ENCODE data around the gene FAM210B.
"Not testable (repeated sequence)": the region's sequence is repeated elsewhere in the genome, so short reads cannot be mapped to it uniquely, and the experiment has no call there.

The FAM210B gene

DNA sequence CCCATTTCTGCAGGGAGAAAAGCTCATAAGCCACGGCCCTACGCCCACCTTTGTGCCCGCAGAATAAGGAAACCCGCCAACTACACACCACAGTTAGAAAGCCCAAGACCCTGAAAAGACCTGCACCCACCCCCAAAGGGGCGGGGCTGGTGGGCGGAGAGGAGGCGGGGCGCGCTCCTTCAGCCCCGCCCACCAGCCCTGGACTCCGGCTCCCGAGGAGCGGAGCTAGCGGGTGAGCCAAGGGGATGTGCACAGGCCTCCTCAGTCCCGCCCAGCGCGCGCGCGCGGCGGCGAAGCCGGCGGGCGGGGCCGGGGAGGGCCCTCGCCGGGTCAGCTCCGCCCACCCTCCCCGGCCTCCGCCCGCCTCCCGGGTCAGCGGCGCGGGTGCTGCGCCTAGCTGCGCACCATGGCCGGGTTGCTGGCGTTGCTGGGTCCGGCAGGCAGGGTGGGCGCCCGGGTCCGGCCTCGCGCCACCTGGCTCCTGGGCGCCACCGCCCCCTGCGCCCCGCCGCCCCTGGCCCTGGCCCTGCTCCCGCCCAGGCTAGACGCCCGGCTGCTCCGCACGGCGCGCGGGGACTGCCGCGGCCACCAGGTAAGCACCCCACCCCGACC, at the start of gene FAM210B:
FAM210B (plus strand) TSS at position 375 of the 612 bp plus-strand sequence; CDS start at position 407, 32 bp downstream.
- peak; percentile 75 for DNase-seq

DNA sequence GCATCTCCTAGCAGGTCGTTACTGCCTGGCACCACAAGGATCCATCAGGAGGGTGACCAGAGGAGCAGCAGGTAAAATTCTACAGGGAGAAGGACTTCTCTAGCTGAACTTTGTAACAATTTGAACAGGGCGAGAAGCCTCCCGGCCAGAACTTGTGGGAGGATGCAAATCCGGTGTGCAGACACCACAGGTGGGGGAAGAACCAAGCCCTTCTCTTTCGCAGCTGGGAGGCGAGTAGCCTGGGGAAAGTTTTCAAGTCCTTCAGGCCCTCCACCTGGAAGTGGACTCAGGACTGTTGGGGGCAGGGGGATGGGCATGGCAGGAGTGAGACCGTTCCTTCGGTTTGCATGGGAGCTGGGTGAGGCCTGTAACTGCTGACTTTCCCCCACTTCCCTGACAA, 42.7 kb upstream of the FAM210B start:
- DNase-seq = no peak

- DNase-seq = no peak
Measured at GRCh38 chr20:56316483-56316882, 42.3 kb upstream of the FAM210B start.

GRCh38 chr20:56322681-56323080, 36.1 kb upstream of the FAM210B start:
- DNase-seq = no peak

DNA sequence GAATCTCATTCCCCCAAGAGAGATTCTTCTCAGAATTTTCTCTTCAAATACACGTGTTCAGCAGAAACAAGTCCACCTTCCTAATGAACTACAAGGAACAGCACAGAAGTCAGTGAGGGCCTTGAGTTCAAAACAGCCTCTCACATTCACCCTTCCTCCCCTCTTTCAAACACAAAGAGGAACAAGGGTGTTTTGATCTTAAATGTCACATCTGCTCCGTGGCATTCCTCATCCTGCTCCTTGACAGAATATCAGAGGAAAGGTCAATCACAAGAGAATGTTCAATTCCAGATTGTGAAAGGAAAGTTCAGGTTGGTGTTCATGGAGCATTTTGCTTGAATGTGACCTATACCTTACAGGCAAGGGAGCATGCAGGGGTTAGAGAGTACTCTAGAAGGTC, 35.6 kb upstream of the FAM210B start:
- DNase-seq = no peak

GRCh38 chr20:56323656-56324055, 35.1 kb upstream of the FAM210B start:
- DNase-seq = no peak

DNA sequence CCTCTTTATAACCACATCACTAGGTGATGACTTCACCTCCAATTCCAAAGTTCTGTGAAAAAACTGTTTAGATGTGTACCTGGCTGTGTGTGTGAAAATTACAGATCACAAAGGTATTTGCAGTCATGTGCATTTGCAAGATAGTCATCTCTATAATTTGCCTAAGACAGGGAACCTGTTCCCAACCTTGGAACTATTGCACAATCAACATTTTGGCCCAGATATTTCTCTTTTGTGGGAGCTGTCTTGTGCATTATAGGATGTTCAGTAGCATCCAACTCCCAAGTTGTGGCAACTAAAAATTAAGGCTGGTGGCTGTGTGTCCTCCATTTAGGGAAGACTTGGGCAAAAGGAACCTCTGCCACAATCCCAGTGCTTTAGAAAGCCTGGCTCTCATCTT, 34.0 kb upstream of the FAM210B start:
- DNase-seq = no peak

DNA sequence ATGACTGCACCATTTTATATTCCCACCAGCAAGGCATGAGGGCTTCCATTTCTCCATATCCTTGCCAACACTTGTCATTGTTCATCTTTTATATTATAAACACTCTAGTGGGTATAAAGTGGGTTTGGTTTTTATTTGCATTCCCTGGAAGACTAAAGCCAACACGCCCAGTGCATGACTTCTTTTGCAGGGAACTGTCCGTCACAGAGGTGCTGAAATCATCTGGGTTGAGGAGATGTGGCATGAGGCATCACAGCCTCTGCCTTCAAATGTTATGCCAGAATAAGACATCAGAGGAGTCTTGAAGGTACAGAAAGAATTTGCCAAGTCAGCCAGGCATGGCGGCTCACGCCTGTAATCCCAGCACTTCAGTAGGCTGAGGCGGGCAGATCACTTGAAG, 29.9 kb upstream of the FAM210B start:
- DNase-seq = no peak

DNA sequence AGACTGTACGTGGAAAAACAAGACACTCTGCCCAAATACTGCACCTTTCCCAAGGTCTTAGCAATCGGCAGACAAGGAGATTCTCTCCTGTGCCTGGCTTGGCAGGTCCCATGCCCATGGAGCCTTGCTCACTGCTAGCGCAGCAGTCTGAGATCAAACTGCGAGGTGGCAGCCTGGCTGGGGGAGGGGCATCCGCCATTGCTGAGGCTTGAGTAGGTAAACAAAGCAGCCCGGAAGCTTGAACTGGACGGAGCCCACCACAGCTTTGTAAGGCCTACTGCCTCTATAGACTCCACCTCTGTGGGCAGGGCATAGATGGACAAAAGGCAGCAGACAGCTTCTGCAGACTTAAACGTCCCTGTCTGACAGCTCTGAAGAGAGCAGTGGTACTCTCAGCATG, 22.1 kb upstream of the FAM210B start:
- DNase-seq = not testable (repeated sequence)

DNA sequence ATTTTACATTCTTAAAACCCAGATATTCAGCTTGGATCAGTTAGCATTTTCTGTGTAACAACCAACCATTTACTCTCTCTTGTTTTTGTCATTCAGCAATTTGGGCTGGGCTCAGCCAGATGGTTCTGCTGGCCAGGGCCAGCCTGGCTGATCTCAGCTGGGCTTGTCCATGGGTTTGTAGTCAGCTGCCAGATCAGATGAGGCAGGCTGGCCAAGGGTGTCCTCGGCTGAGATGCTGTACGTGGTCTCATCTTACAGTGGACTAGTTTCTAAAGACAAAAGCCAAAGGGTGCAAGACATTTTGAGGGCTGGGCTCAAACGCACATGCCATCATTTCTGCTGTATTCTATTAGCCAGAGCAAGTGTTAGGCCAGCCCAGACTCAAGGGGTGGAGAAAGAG, 16.0 kb upstream of the FAM210B start:
- no peak for DNase-seq

- no peak for DNase-seq
Measured at GRCh38 chr20:56343861-56344381, 14.9 kb upstream of the FAM210B start.

GRCh38 chr20:56345911-56346310, 12.9 kb upstream of the FAM210B start:
- DNase-seq = no peak

DNA sequence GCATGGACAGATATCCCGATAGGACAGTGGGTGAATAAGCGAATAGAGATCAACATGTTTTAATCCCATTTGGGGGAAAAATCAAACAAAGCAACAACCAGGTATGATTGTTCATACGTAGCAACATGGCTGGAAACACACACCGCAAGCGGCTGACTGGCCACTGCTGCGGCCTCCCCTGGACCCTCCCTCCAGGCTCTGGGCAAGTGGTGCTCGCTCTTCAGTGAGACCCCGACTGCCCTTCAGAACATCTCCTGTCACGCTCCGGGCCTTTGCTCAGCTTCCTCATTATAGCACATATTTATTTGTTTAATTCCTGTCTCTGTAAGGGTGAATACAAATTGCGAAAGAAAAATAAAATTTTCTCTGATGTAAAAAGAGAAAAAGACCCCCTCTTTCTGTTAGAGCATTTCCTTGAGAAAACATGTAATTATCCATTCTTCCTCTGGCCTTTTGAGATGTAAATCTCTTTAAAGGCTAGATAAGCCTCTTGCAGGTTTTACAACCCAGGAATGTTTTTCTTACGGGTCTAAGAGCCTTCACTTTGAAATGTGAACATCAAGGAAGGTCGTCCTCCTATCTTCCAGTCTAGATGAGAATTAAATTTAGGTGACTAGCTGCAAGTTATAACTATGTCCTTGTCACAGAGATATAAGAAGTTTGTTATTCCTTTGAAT, 11.0 kb upstream of the FAM210B start:
- no peak for DNase-seq

DNA sequence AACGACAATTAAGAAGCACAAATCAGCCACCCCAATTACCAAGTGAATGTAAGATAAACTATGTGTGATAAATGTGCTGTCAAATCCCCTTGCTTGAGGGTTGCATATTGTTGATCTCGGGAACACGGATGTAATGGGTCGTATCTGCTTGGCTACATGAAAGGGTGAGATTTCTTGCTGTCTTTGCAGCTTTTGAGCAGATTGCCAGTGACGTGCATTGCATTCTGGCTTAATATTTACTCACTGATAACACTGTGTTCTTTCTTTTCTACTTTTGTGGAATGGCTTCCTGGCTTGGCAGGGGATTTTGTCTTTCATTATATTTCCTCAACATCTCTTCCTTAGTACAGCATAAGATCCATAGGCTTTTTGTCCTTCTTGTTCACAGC, 10.5 kb upstream of the FAM210B start:
- DNase-seq = no peak

DNA sequence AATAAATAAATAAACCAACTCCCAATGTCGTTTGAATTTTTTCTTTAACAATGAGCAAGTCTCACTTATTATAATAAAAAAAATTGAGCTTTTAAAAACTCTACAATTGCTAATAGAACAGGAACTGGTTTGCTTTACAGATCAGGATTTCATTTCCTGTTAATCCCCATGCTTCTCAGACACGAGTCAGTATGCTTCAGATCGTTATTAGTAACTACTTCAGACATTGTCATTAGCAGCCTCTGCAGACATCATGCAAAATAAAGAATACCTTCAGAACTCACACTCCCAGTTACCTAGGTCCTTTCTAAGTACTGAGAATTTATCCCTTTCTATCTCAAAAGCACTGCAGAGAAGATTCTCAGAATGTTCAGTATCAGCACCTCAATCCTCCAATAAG, 10.0 kb upstream of the FAM210B start:
- no peak for DNase-seq

- DNase-seq = no peak
Measured at GRCh38 chr20:56350842-56351241, 7.9 kb upstream of the FAM210B start.

GRCh38 chr20:56352345-56353055, 6.3 kb upstream of the FAM210B start:
- DNase-seq = no peak

- DNase-seq = no peak
Measured at GRCh38 chr20:56353356-56353755, 5.4 kb upstream of the FAM210B start.

DNA sequence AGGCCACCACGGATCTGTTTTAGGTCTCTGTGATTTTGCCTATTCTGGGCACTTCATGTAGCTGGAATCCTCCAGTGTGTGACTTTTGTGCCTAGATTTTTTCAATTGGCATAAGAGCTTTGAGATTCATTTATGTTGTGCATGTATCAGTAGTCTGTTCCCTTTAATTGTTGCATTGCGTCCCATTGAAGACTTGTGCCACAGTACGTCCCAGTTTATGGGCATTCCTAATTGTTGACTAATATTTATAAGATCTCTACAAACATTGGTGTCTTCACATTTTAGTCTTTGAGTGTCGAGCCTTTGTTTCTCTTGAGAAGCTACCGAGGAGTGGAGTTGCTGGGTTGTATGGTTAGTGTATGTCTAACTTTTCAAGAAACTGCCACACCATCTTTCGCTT, 704 bp upstream of the FAM210B start:
- DNase-seq = no peak

- peak; percentile 63 for DNase-seq
Measured at GRCh38 chr20:56359212-56360132, 698 bp downstream of the FAM210B start.

GRCh38 chr20:56360133-56360907, 1.5 kb downstream of the FAM210B start:
- no peak for DNase-seq

DNA sequence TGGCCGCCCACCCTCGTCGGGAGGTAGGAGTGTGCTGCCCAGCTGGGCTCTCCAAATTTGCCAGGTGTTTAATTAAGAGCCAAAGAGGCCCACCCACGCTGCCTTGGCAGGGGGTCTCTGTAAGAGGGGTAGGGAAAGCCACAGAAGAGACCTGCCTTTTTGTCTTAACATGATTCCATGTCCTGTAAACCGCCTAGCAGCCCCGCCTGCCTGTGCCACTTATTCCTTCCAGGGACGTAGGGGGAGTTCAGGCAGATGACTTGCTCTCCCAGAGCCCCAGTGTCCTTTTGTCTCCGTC, 2.1 kb downstream of the FAM210B start:
- DNase-seq = no peak
